ENCODE results near the gene SLC27A2.

The SLC27A2 gene

GRCh38 chr15:50228866-50229265 lies 46.9 kb downstream of the SLC27A2 start:
- Histone ChIP-seq H3K9me3 (ENCODE audit: insufficient read depth, low read length) (no peaks in the 10 kb centered on the region), H3K27me3 (ENCODE audit: insufficient read depth, insufficient read length) (no peaks in the 10 kb centered on the region), H3K4me3 (ENCODE audit: insufficient read length, low read depth) (no peak overlapping the region), H3K36me3 (ENCODE audit: insufficient read depth, insufficient read length, low read length) (no peaks in the 10 kb centered on the region), H3K4me1 (ENCODE audit: insufficient read depth, insufficient read length) (no peaks in the 10 kb centered on the region), H3K9ac (ENCODE audit: insufficient read length, low read depth) (no peak overlapping the region)
- DNase-seq (ENCODE audit: low read depth, low spot score) = no peak
- no peak for TF ChIP-seq YY1 (IDR thresholded peaks at IDR 0.05; ENCODE audit: insufficient read depth, insufficient read length)
- no peak for TF ChIP-seq SUZ12 (IDR thresholded peaks at IDR 0.05; ENCODE audit: extremely low read depth, insufficient read depth, insufficient read length)
- TF ChIP-seq ZNF274 (IDR thresholded peaks at IDR 0.05; ENCODE audit: low read depth, low read length) = no peak

GRCh38 chr15:50229336-50229735 lies 47.3 kb downstream of the SLC27A2 start:
- DNase-seq (ENCODE audit: low read depth, low spot score) = no peak
- no peaks in the 10 kb centered on the region for H3K36me3 ChIP-seq (ENCODE audit: insufficient read depth, insufficient read length, low read length)
- H3K9me3 ChIP-seq (ENCODE audit: insufficient read depth, low read length) = no peaks in the 10 kb centered on the region
- H3K4me3 ChIP-seq (ENCODE audit: insufficient read length, low read depth) = no peak overlapping the region
- no peak overlapping the region for H3K9ac ChIP-seq (ENCODE audit: insufficient read length, low read depth)
- TF ChIP-seq SUZ12 (IDR thresholded peaks at IDR 0.05; ENCODE audit: extremely low read depth, insufficient read depth, insufficient read length) = no peak
- TF ChIP-seq YY1 (IDR thresholded peaks at IDR 0.05; ENCODE audit: insufficient read depth, insufficient read length) = no peak
- TF ChIP-seq ZNF274 (IDR thresholded peaks at IDR 0.05; ENCODE audit: low read depth, low read length) = no peak
- H3K27me3 ChIP-seq (ENCODE audit: insufficient read depth, insufficient read length) = no peaks in the 10 kb centered on the region
- H3K4me1 ChIP-seq (ENCODE audit: insufficient read depth, insufficient read length) = no peaks in the 10 kb centered on the region

GRCh38 chr15:50231761-50232160 lies 49.8 kb downstream of the SLC27A2 start:
- Histone ChIP-seq H3K9me3 (ENCODE audit: insufficient read depth, low read length) (no peaks in the 10 kb centered on the region), H3K4me3 (ENCODE audit: insufficient read length, low read depth) (no peak overlapping the region), H3K9ac (ENCODE audit: insufficient read length, low read depth) (no peak overlapping the region), H3K4me1 (ENCODE audit: insufficient read depth, insufficient read length) (no peaks in the 10 kb centered on the region), H3K36me3 (ENCODE audit: insufficient read depth, insufficient read length, low read length) (no peaks in the 10 kb centered on the region), H3K27me3 (ENCODE audit: insufficient read depth, insufficient read length) (no peaks in the 10 kb centered on the region)
- no peak for DNase-seq (ENCODE audit: low read depth, low spot score)
- TF ChIP-seq SUZ12 (IDR thresholded peaks at IDR 0.05; ENCODE audit: extremely low read depth, insufficient read depth, insufficient read length) (no peak), ZNF274 (IDR thresholded peaks at IDR 0.05; ENCODE audit: low read depth, low read length) (no peak), YY1 (IDR thresholded peaks at IDR 0.05; ENCODE audit: insufficient read depth, insufficient read length) (no peak)

GRCh38 chr15:50232791-50233190 lies 50.8 kb downstream of the SLC27A2 start:
- H3K9ac ChIP-seq (ENCODE audit: insufficient read length, low read depth) = no peak overlapping the region
- no peak for TF ChIP-seq SUZ12 (IDR thresholded peaks at IDR 0.05; ENCODE audit: extremely low read depth, insufficient read depth, insufficient read length)
- TF ChIP-seq YY1 (IDR thresholded peaks at IDR 0.05; ENCODE audit: insufficient read depth, insufficient read length) = no peak
- TF ChIP-seq ZNF274 (IDR thresholded peaks at IDR 0.05; ENCODE audit: low read depth, low read length) = no peak
- no peaks in the 10 kb centered on the region for H3K9me3 ChIP-seq (ENCODE audit: insufficient read depth, low read length)

GRCh38 chr15:50233192-50233736 lies 51.3 kb downstream of the SLC27A2 start:
- TF ChIP-seq ZNF274 (IDR thresholded peaks at IDR 0.05; ENCODE audit: low read depth, low read length) (no peak), SUZ12 (IDR thresholded peaks at IDR 0.05; ENCODE audit: extremely low read depth, insufficient read depth, insufficient read length) (no peak)
- no peak for DNase-seq (ENCODE audit: low read depth, low spot score)

More at GRCh38 chr15:50232791-50233190, 50.8 kb downstream of the SLC27A2 start:
- Histone ChIP-seq H3K36me3 (ENCODE audit: insufficient read depth, insufficient read length, low read length) (no peaks in the 10 kb centered on the region), H3K27me3 (ENCODE audit: insufficient read depth, insufficient read length) (no peaks in the 10 kb centered on the region), H3K4me1 (ENCODE audit: insufficient read depth, insufficient read length) (no peaks in the 10 kb centered on the region), H3K4me3 (ENCODE audit: insufficient read length, low read depth) (no peak overlapping the region)
- no peak for DNase-seq (ENCODE audit: low read depth, low spot score)

GRCh38 chr15:50234764-50235163 lies 52.8 kb downstream of the SLC27A2 start:
- no peak for DNase-seq (ENCODE audit: low read depth, low spot score)
- Histone ChIP-seq H3K27me3 (ENCODE audit: insufficient read depth, insufficient read length) (no peaks in the 10 kb centered on the region), H3K9me3 (ENCODE audit: insufficient read depth, low read length) (no peaks in the 10 kb centered on the region), H3K4me3 (ENCODE audit: insufficient read length, low read depth) (no peak overlapping the region), H3K4me1 (ENCODE audit: insufficient read depth, insufficient read length) (no peaks in the 10 kb centered on the region), H3K36me3 (ENCODE audit: insufficient read depth, insufficient read length, low read length) (no peaks in the 10 kb centered on the region), H3K9ac (ENCODE audit: insufficient read length, low read depth) (no peak overlapping the region)
- TF ChIP-seq SUZ12 (IDR thresholded peaks at IDR 0.05; ENCODE audit: extremely low read depth, insufficient read depth, insufficient read length) (no peak), YY1 (IDR thresholded peaks at IDR 0.05; ENCODE audit: insufficient read depth, insufficient read length) (no peak), ZNF274 (IDR thresholded peaks at IDR 0.05; ENCODE audit: low read depth, low read length) (no peak)

More at GRCh38 chr15:50233192-50233736, 51.3 kb downstream of the SLC27A2 start:
- H3K4me3 ChIP-seq (ENCODE audit: insufficient read length, low read depth) = no peak overlapping the region
- no peaks in the 10 kb centered on the region for H3K27me3 ChIP-seq (ENCODE audit: insufficient read depth, insufficient read length)
- H3K36me3 ChIP-seq (ENCODE audit: insufficient read depth, insufficient read length, low read length) = no peaks in the 10 kb centered on the region
- no peaks in the 10 kb centered on the region for H3K9me3 ChIP-seq (ENCODE audit: insufficient read depth, low read length)
- H3K9ac ChIP-seq (ENCODE audit: insufficient read length, low read depth) = no peak overlapping the region
- H3K4me1 ChIP-seq (ENCODE audit: insufficient read depth, insufficient read length) = no peaks in the 10 kb centered on the region

- no peaks in the 10 kb centered on the region for H3K36me3 ChIP-seq (ENCODE audit: insufficient read depth, insufficient read length, low read length)
- peaks cover 2% of the 10 kb centered on the region for H3K4me1 ChIP-seq (ENCODE audit: insufficient read depth, insufficient read length)
- no peak overlapping the region for H3K9ac ChIP-seq (ENCODE audit: insufficient read length, low read depth)
- H3K27me3 ChIP-seq (ENCODE audit: insufficient read depth, insufficient read length) = no peaks in the 10 kb centered on the region
- H3K9me3 ChIP-seq (ENCODE audit: insufficient read depth, low read length) = no peaks in the 10 kb centered on the region
- H3K4me3 ChIP-seq (ENCODE audit: insufficient read length, low read depth) = no peak overlapping the region
- no peak for DNase-seq (ENCODE audit: low read depth, low spot score)
- TF ChIP-seq YY1 (IDR thresholded peaks at IDR 0.05; ENCODE audit: insufficient read depth, insufficient read length) (no peak), ZNF274 (IDR thresholded peaks at IDR 0.05; ENCODE audit: low read depth, low read length) (no peak), SUZ12 (IDR thresholded peaks at IDR 0.05; ENCODE audit: extremely low read depth, insufficient read depth, insufficient read length) (no peak)
Observed at GRCh38 chr15:50235794-50236193, 53.8 kb downstream of the SLC27A2 start.
